H1 (cell line): Measurements from ENCODE around the gene PAK6. TPM values are rescaled to one million over a fixed set of nuclear protein-coding genes. Genes with fewer than 3 reads are reported as not detected.

ENCODE experiments used
- polyA plus RNA-seq, 7 experiments: library from polyadenylated mRNA; depleted of rRNA in 3 of 7; stranded (reverse) in 5 of 7; unstranded in 2 of 7; fragments of >200 nt in 5 of 7; fragments of 200-250 nt in 2 of 7; gene quantifications; 1 replicate in 5 of 7; 2 replicates in 1 of 7; 4 replicates in 1 of 7; pipeline versions ENCODE4 v1.2.1 to v1.2.3, GENCODE V29; 2011 to 2013; ENCODE audit warnings: missing spikeins in 2 of 7, mixed read lengths in 2 of 7
- total RNA-seq: library from RNA; stranded (reverse); fragmentation: NEBNext Ultra II Directional; extraction: Animal tissue kit (Norgen Biotek cat#: 25700); gene quantifications from 2 replicates; pipeline ENCODE4 v1.2.1, GENCODE V29; 2021

PAK6 gene
- total and polyA plus RNA-seq, 2 of the 8 experiments (the other 6 are each of a cell fraction or from before 2014, with no cell fraction given): 6.9 to 9.4 TPM

Other genes with a start within 250 kb of the PAK6 start
- 180 and 186 TPM in 2 replicates for gene SRP14, start 199.9 kb upstream of the PAK6 start, total RNA-seq
- gene SRP14, start 199.9 kb upstream of the PAK6 start, polyA plus RNA-seq (2011; rRNA removed): 121 and 223 TPM in 2 replicates
- gene BMF, start 130.2 kb upstream of the PAK6 start, total RNA-seq: 24.2 and 30.9 TPM in 2 replicates
- gene BMF, start 130.2 kb upstream of the PAK6 start, polyA plus RNA-seq (2011; rRNA removed): 21.2 and 29.0 TPM in 2 replicates
- 144 and 153 TPM in 2 replicates for gene BUB1B, start 78.0 kb upstream of the PAK6 start, total RNA-seq
- 31.7 and 48.9 TPM in 2 replicates for gene BUB1B, start 78.0 kb upstream of the PAK6 start, polyA plus RNA-seq (2011; rRNA removed)
- gene ANKRD63, start 44.0 kb downstream of the PAK6 start, total RNA-seq: 0.26 TPM in 1 of 2 replicates, not detected in the other
- gene ANKRD63, start 44.0 kb downstream of the PAK6 start, polyA plus RNA-seq (2011; rRNA removed): 0.16 and 0.18 TPM in 2 replicates
- 8.4 and 9.4 TPM in 2 replicates for gene PLCB2, start 68.9 kb downstream of the PAK6 start, total RNA-seq
- gene PLCB2, start 68.9 kb downstream of the PAK6 start, polyA plus RNA-seq (2011; rRNA removed): 7.2 and 11.3 TPM in 2 replicates
- 35.1 and 38.2 TPM in 2 replicates for gene INAFM2, start 84.6 kb downstream of the PAK6 start, total RNA-seq
- gene INAFM2, start 84.6 kb downstream of the PAK6 start, polyA plus RNA-seq (2011; rRNA removed): 9.6 and 15.3 TPM in 2 replicates
- gene CCDC9B, start 101.9 kb downstream of the PAK6 start, total RNA-seq: 0.33 and 0.78 TPM in 2 replicates
- 0.45 and 0.63 TPM in 2 replicates for gene CCDC9B, start 101.9 kb downstream of the PAK6 start, polyA plus RNA-seq (2011; rRNA removed)
- gene PHGR1, start 112.0 kb downstream of the PAK6 start, total RNA-seq: not detected in 2 replicates
- not detected in 2 replicates for gene PHGR1, start 112.0 kb downstream of the PAK6 start, polyA plus RNA-seq (2011; rRNA removed)
- 1.2 and 3.4 TPM in 2 replicates for gene DISP2, start 119.2 kb downstream of the PAK6 start, total RNA-seq
- gene DISP2, start 119.2 kb downstream of the PAK6 start, polyA plus RNA-seq (2011; rRNA removed): 0.45 and 0.72 TPM in 2 replicates
- 67.4 and 79.4 TPM in 2 replicates for gene KNSTRN, start 143.7 kb downstream of the PAK6 start, total RNA-seq
- 18.6 and 25.1 TPM in 2 replicates for gene KNSTRN, start 143.7 kb downstream of the PAK6 start, polyA plus RNA-seq (2011; rRNA removed)
- 78.8 and 80.0 TPM in 2 replicates for gene IVD, start 166.7 kb downstream of the PAK6 start, total RNA-seq
- 55.2 and 63.7 TPM in 2 replicates for gene IVD, start 166.7 kb downstream of the PAK6 start, polyA plus RNA-seq (2011; rRNA removed)
- 38.9 and 40.0 TPM in 2 replicates for gene BAHD1, start 201.9 kb downstream of the PAK6 start, total RNA-seq
- gene BAHD1, start 201.9 kb downstream of the PAK6 start, polyA plus RNA-seq (2011; rRNA removed): 15.0 and 23.4 TPM in 2 replicates
- gene CHST14, start 231.9 kb downstream of the PAK6 start, total RNA-seq: 17.7 and 20.3 TPM in 2 replicates
- gene CHST14, start 231.9 kb downstream of the PAK6 start, polyA plus RNA-seq (2011; rRNA removed): 13.4 and 15.2 TPM in 2 replicates